HepG2 (cell line): ENCODE results near the gene GGT1. TPM values are rescaled to one million over a fixed set of nuclear protein-coding genes. Genes with fewer than 3 reads are reported as not detected.

Source experiments
- ATAC-seq: fragments of 200-7000 bp; cut with Tn5 transposase; 3 replicates; pipeline ENCODE4 v1.9.1; 2020; ENCODE audit warnings: mild to moderate bottlenecking, moderate library complexity
- BruUV-seq: library from RNA; stranded (reverse); fragments of 400-500 nt; replicated peaks from 2 replicates; lab custom pipeline; 2021; lab: Mats Ljungman, UMichigan
- CTCF ChIA-PET: fragments of 300-600 bp; formaldehyde crosslinking; extraction: SDS; loops from one replicate; lab custom pipeline; 2021; ENCODE audit warnings: low total read pairs, inconsistent platforms, low intra/inter-chr PET ratio; lab: Yijun Ruan, JAX
- POLR2A ChIA-PET: fragments of 350-600 bp; sonication (Branson Sonifier 250); formaldehyde crosslinking; loops from one replicate; lab custom pipeline; 2020; ENCODE audit warnings: antibody characterized with exemption, inconsistent platforms; lab: Yijun Ruan, JAX
- DNase-seq: peaks from one replicate; pipeline ENCODE4 v3.0.0-alpha.2; 2015; ENCODE audit warnings: low spot score
- FAIRE-seq: peaks from 3 replicates; lab custom pipeline; 2011; peaks lifted over from hg19 to GRCh38; lab: Jason Lieb, UNC
- H2AFZ ChIP-seq: one replicate; pipeline ENCODE4 v1.6.1; 2011; ENCODE audit warnings: low read length, inconsistent platforms
- H3K27ac ChIP-seq: fragments of 300-600 bp; 3 replicates; pipeline ENCODE4 v1.8.0; 2011; ENCODE audit warnings: mixed run types, mild to moderate bottlenecking, mixed read lengths, low read length, inconsistent platforms; ENCODE audit not compliant: insufficient read depth; ENCODE audit errors: extremely low read length
- H3K27me3 ChIP-seq, 2 experiments: fragments of 200-600 bp in 1 of 2; 2 replicates in 1 of 2; 3 replicates in 1 of 2; pipeline versions ENCODE4 v1.6.0 to v1.8.0; 2011; ENCODE audit warnings: low read length in 2 of 2, mild to moderate bottlenecking in 2 of 2, moderate library complexity in 2 of 2, inconsistent platforms in 1 of 2; ENCODE audit not compliant: insufficient read depth in 2 of 2, control insufficient read depth in 1 of 2
- H3K36me3 ChIP-seq, 2 experiments: fragments of 200-600 bp in 1 of 2; replicated peaks in 1 of 2; 2 replicates in 1 of 2; 3 replicates in 1 of 2; pipeline versions ENCODE4 v1.5.1 to v1.8.0; 2011; ENCODE audit warnings: low read length in 2 of 2, inconsistent platforms in 1 of 2; ENCODE audit not compliant: insufficient read depth in 2 of 2, control insufficient read depth in 1 of 2
- H3K4me1 ChIP-seq: 2 replicates; pipeline ENCODE4 v1.5.1; 2012; ENCODE audit warnings: low read length, inconsistent platforms; ENCODE audit not compliant: insufficient read depth
- H3K4me2 ChIP-seq: 2 replicates; pipeline ENCODE4 v1.6.0; 2011; ENCODE audit warnings: low read depth, low read length, inconsistent platforms
- H3K4me3 ChIP-seq, 3 experiments: fragments of 200-600 bp in 1 of 3; sonication (generic), shearing (Covaris generic) in 1 of 3; replicated peaks in 1 of 3; 2 replicates each; pipeline ENCODE4 v1.5.1; 2011 to 2016; ENCODE audit warnings: low read length in 3 of 3, inconsistent platforms in 2 of 3, low read depth in 2 of 3, mild to moderate bottlenecking in 2 of 3, control low read depth in 1 of 3, mixed read lengths in 1 of 3; ENCODE audit not compliant: insufficient read depth in 1 of 3
- H3K79me2 ChIP-seq: one replicate; pipeline ENCODE4 v1.6.1; 2011; ENCODE audit warnings: low read length, inconsistent platforms; ENCODE audit not compliant: insufficient read depth
- H3K9ac ChIP-seq: 2 replicates; pipeline ENCODE4 v1.6.0; 2011; ENCODE audit warnings: mild to moderate bottlenecking, low read depth, low read length, inconsistent platforms; ENCODE audit not compliant: insufficient read depth
- H3K9me3 ChIP-seq: 2 replicates; pipeline ENCODE4 v1.5.1; 2012; ENCODE audit warnings: mild to moderate bottlenecking, low read length
- H4K20me1 ChIP-seq: 2 replicates; pipeline ENCODE4 v1.6.0; 2011; ENCODE audit warnings: inconsistent platforms, mild to moderate bottlenecking, low read length, moderate library complexity; ENCODE audit not compliant: insufficient read depth
- CAMTA2 ChIP-seq: sonication (generic); formaldehyde crosslinking; IDR thresholded peaks from 2 replicates; pipeline ENCODE4 v1.4.0; 2020; ENCODE audit warnings: mild to moderate bottlenecking, missing genetic modification reagents, borderline replicate concordance
- CHD4 ChIP-seq: fragments of 200-600 bp; sonication (generic); IDR thresholded peaks from 2 replicates; pipeline ENCODE4 v1.7.0; 2017; ENCODE audit warnings: mild to moderate bottlenecking, low read length, borderline replicate concordance
- KDM5B ChIP-seq: sonication (generic); formaldehyde crosslinking; IDR thresholded peaks from 2 replicates; pipeline ENCODE4 v1.4.0; 2020; ENCODE audit warnings: missing genetic modification reagents, mild to moderate bottlenecking, borderline replicate concordance
- NCOA5 ChIP-seq: sonication (generic); formaldehyde crosslinking; IDR thresholded peaks from 2 replicates; pipeline ENCODE4 v1.4.0; 2020; ENCODE audit warnings: missing genetic modification reagents
- PPARG ChIP-seq: conservative IDR thresholded peaks from 2 replicates; pipeline ENCODE4 v1.6.1; 2016; ENCODE audit warnings: missing biosample characterization, missing genetic modification reagents
- ZNF576 ChIP-seq: sonication (generic); formaldehyde crosslinking; IDR thresholded peaks from 2 replicates; pipeline ENCODE4 v1.4.0; 2020; ENCODE audit warnings: mild to moderate bottlenecking, missing genetic modification reagents
- WGBS: methylation state at CpG from one replicate; pipeline ENCODE4 v1.1.6; 2017; ENCODE audit warnings: low lambda C conversion rate; 5-methylcytosine and 5-hydroxymethylcytosine counted together
- in situ Hi-C: cut with HindIII; loops from 2 replicates; pipeline ENCODE4 v1.10.0; 2017; ENCODE audit warnings: low pct_unique_long_range_greater_than_20kb; ENCODE audit not compliant: extremely low pct_ligation_motif_present
- intact Hi-C: fragments of 100-400 bp; cut with micrococcal nuclease; formaldehyde crosslinking; loops from one replicate; pipeline ENCODE4 v1.10.0; 2022; ENCODE audit not compliant: unreplicated experiment
- polyA plus RNA-seq, 8 experiments: library from polyadenylated mRNA; depleted of rRNA in 3 of 8; stranded (reverse) in 7 of 8; unstranded in 1 of 8; fragments of >200 nt; fragmentation: Illumina TruSeq in 4 of 8; extraction: Trizol in 4 of 8; gene quantifications; 2 replicates each; pipeline versions ENCODE4 v1.2.1 to v1.2.3, GENCODE V29; 2011 to 2016; ENCODE audit warnings: low read depth in 4 of 8, missing spikeins in 1 of 8, mixed read lengths in 1 of 8; ENCODE audit not compliant: insufficient read depth in 1 of 8
- total RNA-seq, 5 experiments: library from RNA; depleted of rRNA; stranded (reverse); fragments of >200 nt; fragmentation: Illumina TruSeq; extraction: Trizol; gene quantifications; 2 replicates each; pipeline ENCODE4 v1.2.3, GENCODE V29; 2016; ENCODE audit warnings: low read depth in 1 of 5
- TF ChIP-seq, protein P1 (sequence below): sonication (generic); formaldehyde crosslinking; IDR thresholded peaks from 2 replicates; pipeline ENCODE4 v1.8.1; 2022; ENCODE audit warnings: mild to moderate bottlenecking, missing genetic modification reagents

Gene GGT1
- total and polyA plus RNA-seq, 2 of the 13 experiments (the other 11 are each of a cell fraction or from before 2014, with no cell fraction given) = 29.9 to 103 TPM

GRCh38 chr22:24587948-24588347, 15.0 kb upstream of the GGT1 start:
- peaks cover 10% of the 10 kb centered on the region for H3K79me2 ChIP-seq
- WGBS = 82% methylated on average over 3 of the region's 8 CpGs
- no peak for ATAC-seq
- TF ChIP-seq CAMTA2 (CRISPR knock-in tag) = no peak
- TF ChIP-seq KDM5B = no peak
- TF ChIP-seq CHD4 = no peak
- TF ChIP-seq, protein P1, sequence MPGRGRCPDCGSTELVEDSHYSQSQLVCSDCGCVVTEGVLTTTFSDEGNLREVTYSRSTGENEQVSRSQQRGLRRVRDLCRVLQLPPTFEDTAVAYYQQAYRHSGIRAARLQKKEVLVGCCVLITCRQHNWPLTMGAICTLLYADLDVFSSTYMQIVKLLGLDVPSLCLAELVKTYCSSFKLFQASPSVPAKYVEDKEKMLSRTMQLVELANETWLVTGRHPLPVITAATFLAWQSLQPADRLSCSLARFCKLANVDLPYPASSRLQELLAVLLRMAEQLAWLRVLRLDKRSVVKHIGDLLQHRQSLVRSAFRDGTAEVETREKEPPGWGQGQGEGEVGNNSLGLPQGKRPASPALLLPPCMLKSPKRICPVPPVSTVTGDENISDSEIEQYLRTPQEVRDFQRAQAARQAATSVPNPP (CRISPR knock-in tag) = no peak
- no peak for TF ChIP-seq ZNF576 (CRISPR knock-in tag)
- TF ChIP-seq PPARG (CRISPR knock-in tag) = no peak
- no peak for TF ChIP-seq NCOA5
- TF ChIP-seq, all 625 proteins: peak for 0
- DNase-seq (no peak), FAIRE-seq (no peak)
- ChIA-PET CTCF (no interaction called here), POLR2A (interaction anchor here (2.7 to 2.8 kb wide), 2 partner anchors 9 to 38 kb away, joined by 10 to 17 read pairs; no protein-coding TSS in a partner anchor)
- no peaks in the 10 kb centered on the region for H4K20me1 ChIP-seq
- no TSS peak for BruUV-seq
- H3K27ac ChIP-seq = peak overlapping the region; percentile 34
- intact Hi-C loops (loop anchor here (1.0 kb wide), 1 partner anchor 39 kb away; no protein-coding TSS in a partner anchor), in situ Hi-C loops (no loop called here)
- no peak overlapping the region for H2AFZ ChIP-seq
- peak overlapping the region; percentile 28; the same call in 1 of the 2 replicates for H3K4me2 ChIP-seq
- H3K36me3 ChIP-seq = peaks cover 8 to 19% of the 10 kb centered on the region in 2 experiments; a peak in 4 of 5 replicates
- no peak overlapping the region for H3K4me3 ChIP-seq
- H3K9ac ChIP-seq = no peak overlapping the region
- H3K4me1 ChIP-seq = peaks cover 81% of the 10 kb centered on the region
- H3K9me3 ChIP-seq = no peaks in the 10 kb centered on the region
- H3K27me3 ChIP-seq = no peaks in the 10 kb centered on the region; a peak in 1 of 5 replicates
